GM10266 (cell line): ENCODE results near the gene PIGU.

Experiments used
- DNase-seq: peaks from one replicate; pipeline ENCODE4 v3.0.0; 2012; ENCODE audit errors: extremely low spot score
- TF ChIP-seq, protein P1 (sequence below): IDR thresholded peaks from 2 replicates; pipeline ENCODE4 v1.5.1; 2012; ENCODE audit warnings: mild to moderate bottlenecking, low read depth; ENCODE audit not compliant: control insufficient read depth, insufficient read depth; ENCODE audit errors: missing control alignments

PIGU gene

DNA sequence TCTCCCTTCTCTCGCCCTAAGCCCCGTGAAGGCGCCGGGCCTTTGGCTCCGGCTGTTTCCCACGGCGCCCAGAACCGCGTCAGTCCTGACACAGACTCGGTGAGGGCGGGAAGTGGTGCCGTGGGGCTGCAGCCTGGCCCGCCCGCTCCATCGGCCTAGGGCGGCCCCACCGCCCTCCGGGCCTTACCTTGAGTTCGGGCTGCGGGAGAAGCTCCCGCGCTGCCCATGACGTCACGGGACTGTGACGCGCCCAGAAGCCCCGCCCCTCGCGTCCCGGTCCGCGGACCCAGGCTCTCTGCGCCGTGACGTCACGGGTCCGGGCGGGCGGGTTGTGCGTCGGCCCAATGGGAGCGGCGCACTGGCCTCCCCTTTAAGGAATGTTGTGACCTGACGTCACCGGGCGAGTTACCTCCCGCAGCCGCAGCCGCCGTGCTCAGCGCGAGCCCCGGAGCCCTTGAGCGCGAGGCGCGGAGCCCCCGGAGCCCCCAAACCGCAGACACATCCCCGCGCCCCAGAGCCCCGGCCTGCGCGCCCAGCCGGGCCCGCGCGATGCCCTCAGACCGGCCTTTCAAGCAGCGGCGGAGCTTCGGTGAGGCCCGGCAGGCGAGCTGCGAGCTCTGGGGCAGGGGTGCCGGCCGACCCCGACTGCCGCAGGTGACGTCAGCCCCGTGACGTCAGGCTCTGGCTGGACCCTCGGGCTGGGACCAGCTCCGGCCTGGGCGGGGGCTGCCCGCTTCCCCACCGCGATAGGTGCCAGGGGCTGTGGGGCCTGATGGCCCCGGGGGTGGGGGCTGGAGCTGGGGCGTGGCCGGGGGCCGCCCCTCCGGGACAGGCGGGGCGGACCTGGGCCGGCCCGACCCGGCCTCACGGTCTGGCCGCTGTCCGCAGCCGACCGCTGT is 118.3 kb downstream of the PIGU start, which contains the start of gene MAP1LC3A:
Gene MAP1LC3A, plus strand, starts transcription at position 399 of the 899 bp plus-strand sequence. Its CDS starts 151 bp downstream, at position 550.
- TF ChIP-seq, protein P1, sequence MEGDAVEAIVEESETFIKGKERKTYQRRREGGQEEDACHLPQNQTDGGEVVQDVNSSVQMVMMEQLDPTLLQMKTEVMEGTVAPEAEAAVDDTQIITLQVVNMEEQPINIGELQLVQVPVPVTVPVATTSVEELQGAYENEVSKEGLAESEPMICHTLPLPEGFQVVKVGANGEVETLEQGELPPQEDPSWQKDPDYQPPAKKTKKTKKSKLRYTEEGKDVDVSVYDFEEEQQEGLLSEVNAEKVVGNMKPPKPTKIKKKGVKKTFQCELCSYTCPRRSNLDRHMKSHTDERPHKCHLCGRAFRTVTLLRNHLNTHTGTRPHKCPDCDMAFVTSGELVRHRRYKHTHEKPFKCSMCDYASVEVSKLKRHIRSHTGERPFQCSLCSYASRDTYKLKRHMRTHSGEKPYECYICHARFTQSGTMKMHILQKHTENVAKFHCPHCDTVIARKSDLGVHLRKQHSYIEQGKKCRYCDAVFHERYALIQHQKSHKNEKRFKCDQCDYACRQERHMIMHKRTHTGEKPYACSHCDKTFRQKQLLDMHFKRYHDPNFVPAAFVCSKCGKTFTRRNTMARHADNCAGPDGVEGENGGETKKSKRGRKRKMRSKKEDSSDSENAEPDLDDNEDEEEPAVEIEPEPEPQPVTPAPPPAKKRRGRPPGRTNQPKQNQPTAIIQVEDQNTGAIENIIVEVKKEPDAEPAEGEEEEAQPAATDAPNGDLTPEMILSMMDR = no peak
- DNase-seq = peak; percentile 97

DNA sequence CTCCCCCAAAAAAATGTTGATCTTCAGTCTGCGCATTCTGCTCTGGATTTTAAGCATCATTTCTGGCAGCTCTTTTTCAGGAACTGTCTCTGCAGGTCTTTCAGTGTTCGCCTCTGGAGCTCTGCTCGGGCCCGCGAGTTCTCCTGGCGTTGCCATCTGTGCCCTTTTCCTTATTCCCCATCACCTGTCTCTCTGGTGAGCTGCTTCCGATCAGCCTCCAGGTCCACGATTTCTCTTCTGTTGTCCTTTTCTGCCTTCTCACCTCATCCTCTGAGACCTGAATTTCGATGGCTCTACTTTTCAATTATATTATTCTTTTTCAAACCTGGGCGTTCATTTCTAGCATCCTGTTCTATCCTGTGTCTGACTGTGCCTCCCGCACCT is 119.0 kb downstream of the PIGU start:
- DNase-seq = no peak
- TF ChIP-seq, protein P1 = no peak

DNA sequence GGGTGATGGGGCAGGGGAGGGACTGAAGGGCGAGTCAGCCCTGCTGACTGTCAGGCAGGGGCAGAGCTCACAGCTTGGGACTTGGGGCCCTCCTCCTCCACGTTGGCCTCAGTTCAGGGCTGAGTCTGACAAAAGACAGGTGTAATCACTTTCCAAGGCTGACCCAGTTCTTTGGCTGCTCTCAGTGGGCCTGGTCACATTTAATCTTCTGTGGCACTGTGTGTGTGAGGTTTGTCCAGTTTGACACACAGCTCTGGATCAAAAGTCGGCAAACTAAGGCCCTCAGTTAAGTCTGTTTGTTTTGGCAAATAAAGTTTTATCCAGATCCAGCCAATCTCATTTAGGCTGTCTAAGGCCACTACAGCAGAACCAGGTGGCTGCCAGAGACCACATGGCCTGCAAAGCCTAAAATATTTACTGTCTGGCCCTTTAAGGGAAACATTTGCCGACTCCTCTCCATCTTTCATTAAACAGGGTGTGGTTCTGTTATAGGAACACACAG is 123.5 kb downstream of the PIGU start:
- TF ChIP-seq, protein P1 = no peak
- no peak for DNase-seq

DNA sequence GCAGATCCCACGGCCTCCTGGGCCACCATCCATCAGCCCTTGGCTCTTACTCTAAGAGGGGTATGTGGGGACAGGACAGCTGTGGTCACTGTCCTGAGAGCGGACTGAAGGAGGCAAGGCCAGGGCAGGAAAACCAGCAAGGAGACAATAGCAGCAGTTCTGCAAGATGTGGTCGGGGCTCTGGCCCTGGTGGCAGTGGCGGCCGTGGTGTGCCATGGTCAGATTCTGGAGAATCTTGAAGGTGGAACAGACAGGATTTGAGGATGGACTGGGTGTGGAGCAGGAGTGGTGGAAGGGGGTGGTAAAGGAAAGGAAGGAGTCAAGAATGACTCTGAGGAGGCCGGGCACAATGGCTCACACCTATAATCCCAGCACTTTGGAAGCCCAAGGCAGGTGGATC is 124.3 kb downstream of the PIGU start:
- TF ChIP-seq, protein P1 = no peak
- DNase-seq = no peak

DNA sequence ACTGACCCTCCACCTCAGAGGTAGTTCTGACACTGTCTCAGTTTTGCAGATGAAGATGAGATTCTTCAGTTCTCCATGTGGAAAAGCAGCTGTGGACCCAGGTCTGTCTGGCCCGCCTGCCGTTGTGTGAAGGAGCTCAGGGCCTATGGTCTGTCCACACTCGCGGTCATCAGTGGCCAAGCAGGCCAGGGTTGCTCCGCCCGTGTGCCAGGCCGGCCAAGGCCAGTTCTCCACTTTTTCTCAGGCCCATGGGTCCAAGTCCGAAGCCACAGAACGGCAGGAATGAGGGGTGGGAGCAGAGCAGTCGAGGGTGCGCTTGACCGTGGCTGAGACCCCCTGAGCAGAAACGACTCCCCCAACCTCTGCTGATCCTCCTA is 127.0 kb downstream of the PIGU start:
- no peak for DNase-seq
- TF ChIP-seq, protein P1 = no peak

DNA sequence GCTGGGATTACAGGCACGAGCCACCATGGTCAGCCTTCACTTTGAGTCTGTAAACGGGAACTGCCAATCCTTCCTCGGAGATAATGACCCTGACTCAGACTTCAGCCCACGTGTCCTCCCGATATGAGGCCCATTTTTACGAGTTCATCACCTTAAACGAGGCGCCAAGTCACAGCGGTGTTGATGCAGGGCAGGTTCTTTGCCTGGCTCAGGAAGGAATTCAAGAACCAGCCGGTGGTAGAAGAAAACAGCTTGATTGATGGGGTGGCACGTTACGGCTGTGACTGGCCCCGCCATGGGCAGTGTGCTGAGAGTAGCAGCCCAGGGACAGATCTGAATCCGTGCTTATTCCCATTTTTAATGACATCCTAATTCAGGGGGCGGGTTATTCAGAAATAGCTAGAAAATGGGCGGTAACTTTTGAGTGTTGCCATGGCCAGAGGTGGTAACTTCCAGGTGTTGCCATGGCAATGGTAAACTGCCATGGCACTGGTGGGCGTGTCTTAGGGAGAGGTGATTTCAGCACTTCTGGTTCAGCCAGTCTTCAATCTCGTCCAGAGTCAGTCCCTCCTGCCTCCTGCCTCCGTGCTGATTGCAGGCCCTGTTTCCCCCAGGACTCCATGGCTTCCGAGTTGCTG is 127.5 kb downstream of the PIGU start:
- TF ChIP-seq, protein P1 = no peak
- DNase-seq = no peak
